GM12875 (cell line): ENCODE measurements around the gene ASIC3.

ENCODE experiments used
- H3K4me3 ChIP-seq: one replicate; pipeline ENCODE4 v1.5.1; 2011; ENCODE audit warnings: low read depth, low read length, control low read depth
- TF ChIP-seq, protein P1 (sequence below): IDR thresholded peaks from 2 replicates; pipeline ENCODE4 v1.5.1; 2011; ENCODE audit warnings: low read depth, mild to moderate bottlenecking, control low read depth, inconsistent platforms, low read length, moderate library complexity, borderline replicate concordance; ENCODE audit not compliant: insufficient read depth

Gene ASIC3

DNA sequence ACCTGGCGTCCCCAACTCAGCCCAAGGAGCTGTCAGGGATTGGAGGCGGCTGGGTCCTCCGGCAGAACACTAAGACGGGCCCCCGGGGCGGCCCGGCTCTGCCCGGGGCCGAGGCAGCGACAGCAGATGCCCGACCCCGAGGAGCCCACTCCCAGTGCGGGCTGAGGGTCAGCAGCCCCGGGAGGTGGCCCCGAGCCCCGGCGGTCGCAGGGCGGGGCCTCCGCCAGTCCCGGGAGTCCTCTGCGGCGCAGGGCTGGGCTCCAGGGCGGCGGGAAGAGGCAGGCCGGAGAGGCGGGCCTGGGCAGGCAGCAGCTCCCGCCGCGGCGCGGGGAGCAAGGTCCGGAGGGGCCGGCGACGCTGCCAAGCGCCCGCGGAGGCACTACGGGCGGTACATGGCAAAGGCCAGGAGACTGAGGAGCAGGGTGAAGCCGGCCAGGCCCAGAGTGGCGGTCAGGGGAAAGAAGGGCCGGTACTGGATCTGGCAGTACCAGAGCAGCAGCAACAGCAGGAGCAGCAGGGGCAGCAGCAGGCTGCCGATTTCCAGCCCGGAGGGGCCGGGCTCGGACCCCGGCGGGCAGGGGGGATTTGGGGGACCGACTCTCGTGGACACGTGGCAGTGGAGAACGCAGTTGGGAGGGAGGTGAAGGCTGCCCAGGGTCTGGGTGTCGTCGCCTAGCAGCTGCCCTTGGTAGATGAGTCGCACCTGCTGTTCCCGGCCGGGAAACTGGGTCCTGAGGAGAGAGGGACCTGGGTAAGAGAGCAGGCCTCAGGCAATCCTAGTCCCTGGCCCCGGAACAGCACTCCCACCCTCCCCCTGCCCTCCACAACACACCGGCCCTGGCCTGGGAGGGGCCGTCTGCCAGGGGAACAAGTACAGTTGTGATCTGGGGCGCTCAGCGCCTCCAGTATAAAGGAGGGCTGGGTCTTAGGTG lies 33.1 kb downstream of the ASIC3 start:
- peak overlapping the region; percentile 26 for H3K4me3 ChIP-seq
- TF ChIP-seq, protein P1, sequence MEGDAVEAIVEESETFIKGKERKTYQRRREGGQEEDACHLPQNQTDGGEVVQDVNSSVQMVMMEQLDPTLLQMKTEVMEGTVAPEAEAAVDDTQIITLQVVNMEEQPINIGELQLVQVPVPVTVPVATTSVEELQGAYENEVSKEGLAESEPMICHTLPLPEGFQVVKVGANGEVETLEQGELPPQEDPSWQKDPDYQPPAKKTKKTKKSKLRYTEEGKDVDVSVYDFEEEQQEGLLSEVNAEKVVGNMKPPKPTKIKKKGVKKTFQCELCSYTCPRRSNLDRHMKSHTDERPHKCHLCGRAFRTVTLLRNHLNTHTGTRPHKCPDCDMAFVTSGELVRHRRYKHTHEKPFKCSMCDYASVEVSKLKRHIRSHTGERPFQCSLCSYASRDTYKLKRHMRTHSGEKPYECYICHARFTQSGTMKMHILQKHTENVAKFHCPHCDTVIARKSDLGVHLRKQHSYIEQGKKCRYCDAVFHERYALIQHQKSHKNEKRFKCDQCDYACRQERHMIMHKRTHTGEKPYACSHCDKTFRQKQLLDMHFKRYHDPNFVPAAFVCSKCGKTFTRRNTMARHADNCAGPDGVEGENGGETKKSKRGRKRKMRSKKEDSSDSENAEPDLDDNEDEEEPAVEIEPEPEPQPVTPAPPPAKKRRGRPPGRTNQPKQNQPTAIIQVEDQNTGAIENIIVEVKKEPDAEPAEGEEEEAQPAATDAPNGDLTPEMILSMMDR = no peak

DNA sequence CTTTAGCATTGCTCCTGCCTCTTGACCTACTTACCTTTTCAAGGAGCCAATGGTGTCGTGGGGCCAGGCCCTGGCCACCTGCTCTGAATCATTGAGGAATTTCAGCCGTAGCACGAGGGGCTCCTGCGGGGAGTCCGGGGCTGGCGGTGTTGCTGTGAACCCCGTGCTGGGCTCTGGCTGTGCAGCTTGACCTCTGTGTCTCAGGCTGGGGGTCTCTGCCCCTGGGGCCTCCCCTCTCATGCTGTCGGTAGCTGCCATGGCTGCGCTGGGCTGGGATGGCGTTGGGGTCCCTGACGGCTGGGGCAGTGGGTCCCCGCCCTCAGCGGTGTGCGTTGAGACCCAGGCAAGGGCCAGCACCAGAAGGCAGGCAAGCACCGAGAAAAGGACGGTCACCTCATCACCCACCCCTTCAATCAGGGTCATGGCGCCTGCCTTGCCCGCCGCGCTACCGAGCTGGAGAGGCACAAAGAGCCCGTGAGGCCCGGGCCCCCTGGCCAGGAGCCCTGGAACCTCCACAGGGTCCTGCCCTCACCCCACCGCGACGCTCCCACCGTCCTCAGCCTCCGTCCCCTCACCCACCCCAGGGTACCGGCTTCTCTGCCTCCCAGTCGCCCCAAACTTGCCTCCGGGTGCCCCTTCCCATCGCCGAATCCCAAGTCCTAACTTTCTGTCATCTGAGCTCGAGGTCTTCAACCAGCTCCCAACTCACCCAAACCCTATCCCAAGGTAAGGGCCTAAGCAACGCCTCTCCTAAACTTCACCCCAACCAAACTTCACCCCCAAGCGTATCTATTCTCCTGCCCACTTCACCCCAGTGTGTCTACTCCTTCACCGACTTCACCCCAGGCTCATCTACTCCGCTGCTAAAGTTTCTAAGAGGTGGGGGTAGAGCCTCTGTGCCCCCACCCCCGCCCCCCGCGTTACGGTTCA lies 34.1 kb downstream of the ASIC3 start:
- H3K4me3 ChIP-seq = peak overlapping the region; percentile 80
- TF ChIP-seq, protein P1 = no peak

DNA sequence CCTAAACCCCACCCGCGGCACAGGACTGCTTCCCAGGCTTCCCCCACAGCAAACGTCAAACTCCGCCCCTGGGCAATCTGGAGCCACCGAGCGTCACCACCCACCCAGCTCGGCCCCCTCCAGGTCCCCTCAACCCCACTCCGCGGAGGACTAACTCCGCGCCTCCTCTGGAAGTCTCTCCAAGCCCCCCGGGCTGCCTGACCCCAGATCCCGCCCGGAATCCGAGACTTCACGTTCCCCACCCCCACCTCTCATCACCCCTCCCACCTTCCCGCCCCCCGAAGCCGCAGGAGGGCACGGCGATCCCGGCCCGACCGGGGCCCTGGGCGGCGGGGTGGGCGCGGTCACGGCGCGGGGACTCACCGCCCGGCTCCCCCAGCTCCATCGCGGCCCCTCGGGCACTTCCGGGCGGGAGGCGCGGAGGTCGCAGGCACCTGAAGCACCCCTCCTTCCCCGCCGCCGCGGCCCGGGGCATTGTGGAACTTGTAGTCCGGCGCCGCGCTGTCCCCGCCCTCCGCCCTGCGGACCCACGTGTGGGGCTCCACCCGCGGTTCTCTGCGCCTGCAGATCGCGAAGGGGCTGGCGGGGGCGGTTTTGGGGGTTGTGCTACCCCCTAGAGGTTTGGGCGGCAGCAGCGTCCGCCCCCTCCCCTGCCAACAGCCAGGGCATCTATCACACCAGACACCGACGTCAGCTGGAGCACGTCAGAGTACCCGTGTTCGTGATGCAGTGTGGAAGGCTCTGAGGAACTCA lies 34.9 kb downstream of the ASIC3 start, which contains the start of gene TMUB1:
TMUB1 (minus strand) TSS at position 423 of the 753 bp plus-strand sequence. CDS start 930 bp downstream, outside the sequence.
- TF ChIP-seq, protein P1 = no peak
- peak within 1 kb of the TSS; percentile 80 for H3K4me3 ChIP-seq

DNA sequence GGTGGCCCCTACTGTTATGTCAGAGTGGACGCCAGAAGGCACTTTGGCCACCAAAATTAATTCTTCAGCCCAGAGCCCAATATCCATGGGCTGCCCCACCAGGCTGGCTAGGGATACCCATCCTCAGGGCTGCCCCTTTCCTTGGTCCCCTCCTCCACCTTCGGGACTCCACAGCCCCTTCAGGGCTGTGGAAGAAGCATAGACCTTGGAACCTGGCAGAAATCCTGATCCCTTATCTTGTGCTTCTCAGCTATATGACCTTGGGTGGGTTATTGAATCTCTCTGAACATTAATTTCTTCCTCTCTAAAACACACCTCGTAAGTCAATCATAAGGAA lies 35.5 kb downstream of the ASIC3 start:
- TF ChIP-seq, protein P1 = no peak
- peak overlapping the region; percentile 80 for H3K4me3 ChIP-seq

DNA sequence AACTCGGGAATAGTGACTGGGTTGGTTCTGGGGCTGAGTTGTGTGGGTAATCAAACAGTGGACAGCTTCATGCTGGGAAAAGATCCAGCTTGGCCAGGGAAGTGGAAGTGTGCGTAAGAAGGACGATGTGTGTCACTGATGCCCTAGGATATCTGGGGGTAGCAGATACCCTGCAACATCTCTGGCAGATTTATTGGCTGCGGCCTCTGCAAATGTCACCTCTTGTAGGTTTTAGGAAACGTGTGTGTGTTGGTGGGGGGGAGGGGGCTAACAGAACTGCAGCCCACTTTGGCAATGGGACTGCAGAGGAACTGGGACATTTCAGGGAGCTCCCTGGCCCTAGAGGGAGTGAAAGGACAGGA lies 37.0 kb downstream of the ASIC3 start:
- TF ChIP-seq, protein P1 = no peak
- peak overlapping the region; percentile 73 for H3K4me3 ChIP-seq

DNA sequence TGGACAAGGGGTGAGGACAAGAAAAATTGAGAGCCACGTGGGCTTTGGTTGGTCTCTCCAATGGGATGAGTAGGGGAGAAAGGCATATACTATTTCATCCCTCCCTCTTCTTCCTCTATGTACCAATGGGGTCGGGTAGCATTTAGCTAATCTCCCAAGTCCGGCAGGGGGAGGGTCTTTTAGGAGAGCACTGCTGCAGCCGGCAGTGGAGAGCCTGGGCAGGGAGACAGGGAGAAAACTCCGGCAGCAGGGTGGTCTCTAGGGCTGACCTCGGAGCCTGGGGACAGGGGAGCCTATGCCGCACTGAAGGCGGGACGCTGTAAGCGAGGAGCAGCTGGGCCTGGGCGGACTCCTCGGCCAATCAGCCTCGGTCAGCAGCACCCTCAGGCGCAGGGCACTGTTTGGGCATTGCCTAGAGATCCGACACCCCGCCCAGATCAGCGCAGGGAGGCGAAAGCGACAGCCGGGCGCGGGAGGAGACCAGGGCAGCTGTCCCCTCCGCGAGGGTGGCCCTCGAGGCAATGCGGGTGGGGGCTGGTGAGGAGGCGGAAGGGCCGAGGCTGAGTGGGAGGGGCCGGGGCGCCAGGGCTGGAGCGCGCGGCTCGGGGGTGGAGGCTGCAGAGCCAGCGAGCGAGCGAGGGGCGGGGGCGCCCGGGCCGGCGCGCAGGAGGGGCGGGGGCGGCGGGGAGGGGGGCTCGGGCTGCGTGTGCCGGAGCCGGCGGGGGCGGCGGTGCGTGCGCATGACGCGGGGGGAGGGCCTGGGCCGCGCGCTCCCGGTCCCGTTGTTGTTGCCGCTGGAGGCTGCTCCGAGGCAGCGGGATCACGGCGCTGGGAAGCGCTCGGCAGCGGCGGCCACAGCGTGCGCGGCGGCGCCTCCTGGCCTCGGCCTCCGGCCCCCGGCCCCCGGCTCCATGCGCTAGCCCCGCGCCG lies 37.6 kb downstream of the ASIC3 start, which contains the start of gene AGAP3:
AGAP3 (plus strand) TSS at position 785 of the 930 bp plus-strand sequence. CDS start 267 bp downstream, outside the sequence.
- TF ChIP-seq, protein P1 = no peak
- H3K4me3 ChIP-seq = peak within 1 kb of the TSS; percentile 73
